Thyroid gland (tissue), 4 donors: ENCODE results near the gene SRGAP2B. TPM values are rescaled to one million over a fixed set of nuclear protein-coding genes. Genes with fewer than 3 reads are reported as not detected.
"Not testable (repeated sequence)": the region's sequence is repeated elsewhere in the genome, so short reads cannot be mapped to it uniquely, and the experiment has no call there.

ENCODE experiments used
- DNase-seq, 2 donors: peaks; one replicate each; pipeline ENCODE4 v3.0.0-alpha.2; 2019
- H3K27ac ChIP-seq, 3 donors: fragments of 200-600 bp; sonication (generic); 1 replicate in 2 of 3; 2 replicates in 1 of 3; pipeline ENCODE4 v1.5.1; 2016 to 2019; ENCODE audit warnings: mild to moderate bottlenecking in 1 of 3, moderate library complexity in 1 of 3
- H3K27me3 ChIP-seq: fragments of 200-600 bp; sonication (generic); one replicate; pipeline ENCODE4 v1.5.1; 2019
- H3K36me3 ChIP-seq, 2 donors: fragments of 200-600 bp; sonication (generic); one replicate each; pipeline ENCODE4 v1.5.1; 2016 to 2019
- H3K4me1 ChIP-seq, 2 donors: fragments of 200-600 bp; sonication (generic); one replicate each; pipeline ENCODE4 v1.5.1; 2017 to 2019
- H3K4me3 ChIP-seq, 3 donors: fragments of 200-600 bp; sonication (generic); replicated peaks in 1 of 3; 1 replicate in 2 of 3; 2 replicates in 1 of 3; pipeline ENCODE4 v1.5.1; 2016; ENCODE audit warnings: mild to moderate bottlenecking in 1 of 3
- H3K9me3 ChIP-seq: fragments of 200-600 bp; sonication (generic); one replicate; pipeline ENCODE4 v1.5.1; 2017
- WGBS, 2 donors: methylation state at CpG; one replicate each; pipeline ENCODE4 v1.1.5; 2017; 5-methylcytosine and 5-hydroxymethylcytosine counted together
- intact Hi-C: fragments of 100-400 bp; cut with DNase I; formaldehyde crosslinking; loops from one replicate; pipeline ENCODE4 v1.15.1; 2023
- total RNA-seq, 4 donors: library from RNA; depleted of rRNA; stranded (reverse); fragments of >200 nt; gene quantifications; one replicate each; pipeline ENCODE4 v1.2.3, GENCODE V29; 2016

SRGAP2B gene
- total RNA-seq, 4 donors from 2014 or later: 8.0 to 12.0 (median 11.6) TPM

DNA sequence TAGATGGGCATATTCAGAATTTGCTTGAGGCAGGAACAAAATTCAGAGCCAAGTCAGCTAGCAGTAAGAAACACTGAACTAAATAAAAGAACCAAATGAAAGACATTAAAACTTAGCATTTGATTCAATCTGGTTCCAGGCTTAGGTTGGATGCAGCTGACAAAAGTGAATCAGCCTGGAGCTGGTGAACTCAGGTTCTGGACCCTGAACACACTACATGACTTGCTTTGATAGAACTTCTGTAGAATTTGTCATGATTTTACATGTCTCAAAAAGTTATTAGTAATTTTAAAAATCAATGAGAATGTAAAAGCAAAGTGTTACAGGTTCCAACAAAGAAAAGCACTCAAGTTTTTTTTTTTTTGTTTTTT, 78.7 kb downstream of the SRGAP2B start:
- H3K4me1 ChIP-seq, DNase-seq, intact Hi-C loops, H3K9me3 ChIP-seq, H3K36me3 ChIP-seq, H3K27ac ChIP-seq, H3K4me3 ChIP-seq, H3K27me3 ChIP-seq: not testable (repeated sequence)

DNA sequence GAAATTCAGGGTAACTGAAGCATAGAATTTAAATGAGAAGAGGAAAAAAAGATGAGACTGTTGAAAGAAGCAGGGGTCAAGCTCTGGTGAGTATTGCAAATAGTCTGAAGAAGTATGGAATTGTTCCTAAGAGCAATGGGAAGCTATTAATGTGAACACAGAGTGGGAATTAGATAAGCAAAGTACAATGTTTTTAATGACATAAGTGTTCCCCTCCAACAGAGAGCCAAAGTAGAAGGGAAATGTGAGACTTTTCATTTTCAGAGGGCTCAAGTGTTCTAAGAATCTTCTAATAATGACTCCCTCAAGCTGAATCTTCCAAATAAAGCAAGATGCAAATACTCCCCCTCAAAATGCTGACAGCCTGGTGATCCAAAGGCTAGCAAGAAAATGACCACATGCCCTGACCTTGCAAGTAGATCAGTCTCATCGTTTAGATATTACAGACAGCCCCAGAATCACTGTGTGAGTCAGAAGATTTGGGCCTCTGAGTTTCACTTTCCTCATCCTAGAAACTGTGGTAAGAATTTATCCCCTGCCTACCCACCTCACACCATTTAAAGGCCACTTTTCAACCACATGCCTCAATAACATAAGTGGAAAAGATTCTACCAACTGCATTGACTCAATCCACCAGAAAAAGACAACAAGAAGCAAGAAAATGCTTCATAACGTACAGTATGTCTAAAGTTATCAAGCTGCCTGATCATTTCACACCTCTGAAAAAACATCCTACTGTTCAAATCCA, 79.2 kb downstream of the SRGAP2B start:
- H3K9me3 ChIP-seq, H3K27me3 ChIP-seq, H3K36me3 ChIP-seq, intact Hi-C loops, H3K4me1 ChIP-seq, H3K4me3 ChIP-seq, DNase-seq, H3K27ac ChIP-seq: not testable (repeated sequence)
- no CpG with 5 or more reads among the region's 2 CpGs for WGBS, 2 donors

DNA sequence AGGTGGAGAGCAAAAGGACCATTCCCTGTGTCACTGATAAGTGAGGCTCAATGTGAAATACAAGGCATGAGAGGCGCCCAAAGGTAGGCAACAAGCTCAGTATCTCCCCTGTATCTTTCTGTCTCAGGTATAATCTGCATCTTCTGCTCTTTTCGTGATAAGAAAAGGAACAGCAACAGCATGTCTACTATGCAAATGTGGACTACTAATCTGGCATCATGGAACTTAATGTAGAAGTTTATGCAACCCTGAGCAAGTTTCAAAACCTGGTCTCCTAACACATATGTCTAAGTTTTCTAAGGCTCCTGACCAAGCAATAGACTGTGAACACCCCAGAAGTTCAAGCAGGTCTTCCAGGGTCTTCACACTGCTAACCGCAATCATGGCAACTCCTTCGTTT, 81.8 kb downstream of the SRGAP2B start:
- H3K9me3 ChIP-seq, H3K27ac ChIP-seq, H3K27me3 ChIP-seq, H3K36me3 ChIP-seq, DNase-seq, intact Hi-C loops, H3K4me3 ChIP-seq, H3K4me1 ChIP-seq: not testable (repeated sequence)
- WGBS, 2 donors: 100% methylated on average over 2 to 3 of the region's 4 CpGs

DNA sequence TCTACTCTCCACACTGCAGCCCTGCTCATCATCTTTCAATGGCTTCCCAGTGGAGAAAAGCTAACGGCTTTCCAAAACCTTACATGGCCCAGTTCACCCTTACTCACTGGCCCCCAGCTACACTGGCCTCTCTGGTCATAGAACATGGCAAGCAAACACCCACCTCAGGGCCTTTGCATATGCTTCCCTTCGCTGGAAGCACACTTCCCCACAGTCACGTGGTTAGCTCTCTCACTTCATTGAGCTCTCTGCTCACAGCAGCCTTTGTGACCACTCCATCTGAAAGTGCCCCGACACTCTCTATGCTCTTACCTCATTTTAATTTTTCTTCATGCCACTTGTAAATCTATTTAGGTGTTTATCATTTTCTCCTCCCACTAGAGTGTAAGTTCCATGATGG, 83.3 kb downstream of the SRGAP2B start:
- intact Hi-C loops, H3K4me3 ChIP-seq, H3K36me3 ChIP-seq, H3K4me1 ChIP-seq, DNase-seq, H3K9me3 ChIP-seq, H3K27me3 ChIP-seq, H3K27ac ChIP-seq: not testable (repeated sequence)
- WGBS, 2 donors: 93 to 100% methylated on average over 3 to 4 of the region's 4 CpGs

DNA sequence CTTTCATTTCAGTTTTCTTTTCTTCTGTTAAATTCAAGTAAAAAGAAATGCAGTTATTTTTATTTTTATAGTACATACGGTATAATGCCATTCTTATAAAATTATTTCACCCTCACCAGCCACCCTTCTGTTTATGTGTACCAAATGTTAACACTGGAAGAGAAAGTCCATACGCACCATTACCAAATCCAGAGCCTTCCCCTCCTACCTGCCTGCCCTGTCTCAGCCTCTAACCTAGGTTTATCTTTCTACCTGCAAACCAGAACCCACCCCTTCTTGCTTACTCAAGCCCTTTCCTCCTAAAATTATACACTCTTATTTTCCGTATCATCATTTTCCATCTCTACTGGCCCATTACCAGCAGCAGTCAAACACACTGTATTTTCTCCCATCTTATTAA, 84.5 kb downstream of the SRGAP2B start:
- intact Hi-C loops, H3K4me1 ChIP-seq, H3K36me3 ChIP-seq, H3K27ac ChIP-seq, DNase-seq, H3K27me3 ChIP-seq, H3K9me3 ChIP-seq, H3K4me3 ChIP-seq: not testable (repeated sequence)
- WGBS, 2 donors: 76 to 88% methylated on average over 2 of the region's 3 CpGs

DNA sequence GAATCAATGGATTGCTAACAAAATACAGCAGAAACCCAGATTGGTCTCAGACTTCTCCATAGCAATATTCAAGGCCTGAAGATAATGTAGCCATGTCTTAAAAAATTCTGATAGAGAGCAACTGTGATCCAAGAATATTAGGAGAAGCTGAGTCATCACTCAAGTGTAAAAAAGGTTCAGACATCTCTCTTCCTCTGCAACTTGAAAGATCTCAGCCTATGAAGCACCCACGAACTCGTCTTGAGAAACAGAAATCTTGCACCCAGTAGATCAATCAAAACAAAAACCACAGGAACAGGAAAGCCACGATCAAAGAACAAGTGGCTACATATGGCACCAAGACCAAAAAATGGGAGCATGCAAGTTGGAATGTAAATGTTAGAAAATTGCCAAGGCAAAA, 85.2 kb downstream of the SRGAP2B start:
- H3K27me3 ChIP-seq, DNase-seq, H3K9me3 ChIP-seq, intact Hi-C loops, H3K36me3 ChIP-seq, H3K4me1 ChIP-seq, H3K27ac ChIP-seq, H3K4me3 ChIP-seq: not testable (repeated sequence)
- WGBS, 2 donors: 42 to 53% methylated on average over 3 of the region's 3 CpGs

DNA sequence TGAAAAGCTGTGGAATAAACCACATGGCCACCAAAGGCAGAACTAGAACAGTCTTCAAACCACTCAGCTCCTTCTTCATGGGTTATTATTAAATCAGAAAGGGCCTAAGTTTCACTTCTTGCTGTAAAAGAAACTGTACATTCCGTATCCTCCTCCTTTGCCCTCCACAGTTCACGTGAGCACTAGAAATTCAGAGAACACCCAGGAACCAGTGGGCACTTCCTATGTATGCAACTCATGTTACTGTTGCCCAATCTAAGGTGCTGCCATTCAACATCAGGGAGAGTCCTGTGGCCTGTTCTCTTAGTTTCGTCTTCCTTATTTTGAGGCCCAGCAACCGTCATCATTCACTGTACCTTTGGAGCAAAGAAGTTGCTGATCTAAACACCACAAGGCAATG, 86.7 kb downstream of the SRGAP2B start:
- H3K27ac ChIP-seq, H3K27me3 ChIP-seq, H3K9me3 ChIP-seq, H3K4me3 ChIP-seq, H3K36me3 ChIP-seq, H3K4me1 ChIP-seq, DNase-seq, intact Hi-C loops: not testable (repeated sequence)
- no CpG with 5 or more reads among the region's 4 CpGs for WGBS, 2 donors

DNA sequence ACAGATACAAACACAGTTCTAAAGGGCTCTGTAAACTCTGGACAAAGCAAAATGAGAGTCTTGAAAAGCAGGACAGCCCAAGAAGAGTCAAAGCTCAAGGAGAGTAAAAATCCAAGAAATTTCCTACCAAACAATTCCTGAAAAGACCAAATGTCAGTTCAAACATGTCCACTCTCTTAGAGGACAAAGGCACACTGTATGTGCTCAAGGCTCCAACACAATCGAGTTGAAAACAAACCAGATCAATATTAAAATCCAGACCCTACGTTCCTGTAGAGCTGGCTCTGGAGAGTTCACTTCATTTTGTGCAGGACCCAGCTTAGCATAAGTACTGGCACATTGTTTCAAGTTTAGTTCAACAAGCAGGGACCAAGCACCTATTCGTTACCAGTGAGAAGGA, 90.0 kb downstream of the SRGAP2B start:
- intact Hi-C loops, H3K4me1 ChIP-seq, H3K36me3 ChIP-seq, H3K4me3 ChIP-seq, DNase-seq, H3K9me3 ChIP-seq, H3K27me3 ChIP-seq, H3K27ac ChIP-seq: not testable (repeated sequence)
- 86% methylated on average over 1 of the region's 3 CpGs; no CpG with 5 or more reads in 1 of the 2 donors for WGBS, 2 donors

DNA sequence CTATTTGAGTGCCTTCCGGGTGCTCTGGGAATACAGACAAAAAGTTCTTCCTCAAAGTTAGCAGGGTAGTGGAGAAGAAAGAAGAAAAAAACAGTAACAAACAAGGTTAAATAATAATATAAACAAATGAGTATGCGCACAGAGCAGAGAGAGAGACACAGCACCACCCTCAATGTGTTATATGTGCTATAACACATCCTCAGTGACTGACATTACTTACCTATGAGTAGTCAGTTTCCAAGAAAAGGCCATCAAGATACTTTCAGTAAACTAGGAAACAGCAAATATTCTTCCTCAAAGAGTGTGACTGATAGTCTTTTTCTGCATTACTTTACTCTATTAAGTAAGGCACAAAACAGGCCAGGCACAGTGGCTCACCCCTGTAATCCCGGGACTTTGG, 93.7 kb downstream of the SRGAP2B start:
- 88 to 94% methylated on average over 2 to 3 of the region's 3 CpGs for WGBS, 2 donors
- H3K36me3 ChIP-seq, H3K4me1 ChIP-seq, DNase-seq, H3K9me3 ChIP-seq, intact Hi-C loops, H3K27ac ChIP-seq, H3K27me3 ChIP-seq, H3K4me3 ChIP-seq: not testable (repeated sequence)

DNA sequence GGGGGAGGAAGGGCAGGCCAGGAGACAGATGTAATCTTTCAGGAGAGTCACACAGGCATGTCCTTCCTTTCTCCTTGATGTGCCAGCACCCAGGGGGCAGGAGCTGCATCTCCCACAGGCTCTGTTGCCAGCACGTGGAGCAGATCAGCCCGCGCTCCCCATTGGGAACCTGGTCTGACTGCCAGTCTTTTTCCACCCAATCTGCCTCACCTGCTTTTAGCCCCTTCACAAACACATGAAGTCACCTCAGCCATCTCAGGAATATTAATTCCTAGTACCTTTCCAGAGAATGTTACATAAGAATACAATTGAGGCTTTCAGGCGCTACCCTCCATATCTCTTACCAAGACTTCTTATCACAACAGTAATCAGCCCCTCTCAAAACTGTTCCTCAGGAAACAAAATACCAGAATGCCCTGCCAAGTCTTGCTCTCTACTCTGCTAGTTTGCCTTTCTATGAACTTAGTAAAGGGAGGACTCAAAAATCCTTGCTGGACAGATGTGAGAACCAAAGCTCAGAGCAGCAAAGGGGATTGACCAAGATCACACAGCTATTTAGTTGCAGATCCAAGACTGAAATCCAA, 94.3 kb downstream of the SRGAP2B start:
- intact Hi-C loops, H3K4me1 ChIP-seq, H3K27me3 ChIP-seq, H3K9me3 ChIP-seq, DNase-seq, H3K27ac ChIP-seq, H3K4me3 ChIP-seq, H3K36me3 ChIP-seq: not testable (repeated sequence)
- WGBS, 2 donors: 22% methylated on average over 1 of the region's 4 CpGs; no CpG with 5 or more reads in 1 of the 2 donors

DNA sequence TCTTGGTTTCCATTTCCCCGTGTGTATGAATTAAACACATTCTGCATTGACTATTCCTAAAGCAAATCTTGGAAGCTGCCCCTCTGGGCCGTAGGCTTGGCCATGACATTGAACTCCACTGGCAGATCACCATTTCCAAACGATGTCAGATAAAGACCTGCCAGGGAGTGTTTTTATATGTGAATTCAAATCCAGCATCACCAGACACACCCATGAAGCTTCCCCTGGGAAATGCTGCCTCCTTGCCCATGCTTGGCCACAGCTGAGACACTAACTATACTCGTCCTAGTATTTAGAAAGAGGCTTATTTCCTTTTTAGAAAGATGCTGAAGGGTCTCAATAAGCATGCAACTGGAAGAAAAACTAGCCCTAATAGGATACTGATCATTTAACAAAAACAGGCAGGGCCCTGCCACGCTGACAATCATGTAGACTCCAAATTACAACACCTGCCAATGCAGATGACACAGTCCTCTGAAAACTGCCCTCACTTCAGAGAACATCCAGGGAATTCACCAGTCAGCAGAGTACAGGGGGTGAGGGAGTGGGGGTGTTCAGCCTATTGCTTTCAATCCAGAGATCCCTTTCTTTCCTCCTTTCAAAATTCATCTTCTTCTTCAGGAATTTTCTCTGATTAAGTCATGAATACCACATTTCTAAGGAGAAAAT, 94.9 kb downstream of the SRGAP2B start:
- H3K9me3 ChIP-seq, DNase-seq, H3K36me3 ChIP-seq, H3K4me3 ChIP-seq, H3K27ac ChIP-seq, intact Hi-C loops, H3K27me3 ChIP-seq, H3K4me1 ChIP-seq: not testable (repeated sequence)
- WGBS, 2 donors: no CpG with 5 or more reads among the region's 5 CpGs

DNA sequence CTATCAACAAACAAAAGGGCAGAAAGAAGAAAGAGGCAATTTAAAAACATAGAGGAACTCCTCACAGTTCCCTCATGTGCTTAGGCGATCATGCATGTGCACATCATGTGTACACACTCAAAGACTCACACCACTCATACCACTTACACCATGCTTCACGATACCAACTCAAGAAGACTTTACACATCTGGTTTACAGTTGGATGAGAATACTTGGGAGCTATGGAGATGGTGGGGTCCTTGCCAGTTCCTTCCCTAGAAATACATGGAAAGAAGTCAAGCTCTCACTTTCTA, 96.2 kb downstream of the SRGAP2B start:
- 80 to 86% methylated on average over 1 to 2 of the region's 2 CpGs for WGBS, 2 donors
- intact Hi-C loops, H3K9me3 ChIP-seq, H3K4me1 ChIP-seq, H3K27ac ChIP-seq, DNase-seq, H3K36me3 ChIP-seq, H3K4me3 ChIP-seq, H3K27me3 ChIP-seq: not testable (repeated sequence)
